HepG2 (cell line): ENCODE measurements around the gene FAM234B. TPM values are rescaled to one million over a fixed set of nuclear protein-coding genes. Genes with fewer than 3 reads are reported as not detected.

Experiments used
- ATAC-seq: fragments of 200-7000 bp; cut with Tn5 transposase; 3 replicates; pipeline ENCODE4 v1.9.1; 2020; ENCODE audit warnings: mild to moderate bottlenecking, moderate library complexity
- BruUV-seq: library from RNA; stranded (reverse); fragments of 400-500 nt; replicated peaks from 2 replicates; lab custom pipeline; 2021; lab: Mats Ljungman, UMichigan
- CTCF ChIA-PET: fragments of 300-600 bp; formaldehyde crosslinking; extraction: SDS; loops from one replicate; lab custom pipeline; 2021; ENCODE audit warnings: low total read pairs, inconsistent platforms, low intra/inter-chr PET ratio; lab: Yijun Ruan, JAX
- POLR2A ChIA-PET: fragments of 350-600 bp; sonication (Branson Sonifier 250); formaldehyde crosslinking; loops from one replicate; lab custom pipeline; 2020; ENCODE audit warnings: antibody characterized with exemption, inconsistent platforms; lab: Yijun Ruan, JAX
- DNase-seq: peaks from one replicate; pipeline ENCODE4 v3.0.0-alpha.2; 2015; ENCODE audit warnings: low spot score
- FAIRE-seq: peaks from 3 replicates; lab custom pipeline; 2011; peaks lifted over from hg19 to GRCh38; lab: Jason Lieb, UNC
- H2AFZ ChIP-seq: one replicate; pipeline ENCODE4 v1.6.1; 2011; ENCODE audit warnings: low read length, inconsistent platforms
- H3K27ac ChIP-seq: fragments of 300-600 bp; 3 replicates; pipeline ENCODE4 v1.8.0; 2011; ENCODE audit warnings: mixed run types, mild to moderate bottlenecking, mixed read lengths, low read length, inconsistent platforms; ENCODE audit not compliant: insufficient read depth; ENCODE audit errors: extremely low read length
- H3K27me3 ChIP-seq, 2 experiments: fragments of 200-600 bp in 1 of 2; 2 replicates in 1 of 2; 3 replicates in 1 of 2; pipeline versions ENCODE4 v1.6.0 to v1.8.0; 2011; ENCODE audit warnings: low read length in 2 of 2, mild to moderate bottlenecking in 2 of 2, moderate library complexity in 2 of 2, inconsistent platforms in 1 of 2; ENCODE audit not compliant: insufficient read depth in 2 of 2, control insufficient read depth in 1 of 2
- H3K36me3 ChIP-seq, 2 experiments: fragments of 200-600 bp in 1 of 2; replicated peaks in 1 of 2; 2 replicates in 1 of 2; 3 replicates in 1 of 2; pipeline versions ENCODE4 v1.5.1 to v1.8.0; 2011; ENCODE audit warnings: low read length in 2 of 2, inconsistent platforms in 1 of 2; ENCODE audit not compliant: insufficient read depth in 2 of 2, control insufficient read depth in 1 of 2
- H3K4me1 ChIP-seq: 2 replicates; pipeline ENCODE4 v1.5.1; 2012; ENCODE audit warnings: low read length, inconsistent platforms; ENCODE audit not compliant: insufficient read depth
- H3K4me2 ChIP-seq: 2 replicates; pipeline ENCODE4 v1.6.0; 2011; ENCODE audit warnings: low read depth, low read length, inconsistent platforms
- H3K4me3 ChIP-seq, 3 experiments: fragments of 200-600 bp in 1 of 3; sonication (generic), shearing (Covaris generic) in 1 of 3; replicated peaks in 1 of 3; 2 replicates each; pipeline ENCODE4 v1.5.1; 2011 to 2016; ENCODE audit warnings: low read length in 3 of 3, inconsistent platforms in 2 of 3, low read depth in 2 of 3, mild to moderate bottlenecking in 2 of 3, control low read depth in 1 of 3, mixed read lengths in 1 of 3; ENCODE audit not compliant: insufficient read depth in 1 of 3
- H3K79me2 ChIP-seq: one replicate; pipeline ENCODE4 v1.6.1; 2011; ENCODE audit warnings: low read length, inconsistent platforms; ENCODE audit not compliant: insufficient read depth
- H3K9ac ChIP-seq: 2 replicates; pipeline ENCODE4 v1.6.0; 2011; ENCODE audit warnings: mild to moderate bottlenecking, low read depth, low read length, inconsistent platforms; ENCODE audit not compliant: insufficient read depth
- H3K9me3 ChIP-seq: 2 replicates; pipeline ENCODE4 v1.5.1; 2012; ENCODE audit warnings: mild to moderate bottlenecking, low read length
- H4K20me1 ChIP-seq: 2 replicates; pipeline ENCODE4 v1.6.0; 2011; ENCODE audit warnings: inconsistent platforms, mild to moderate bottlenecking, low read length, moderate library complexity; ENCODE audit not compliant: insufficient read depth
- HMG20B ChIP-seq: conservative IDR thresholded peaks from 2 replicates; pipeline ENCODE4 v1.6.1; 2016; ENCODE audit warnings: missing genetic modification reagents, missing compliant biosample characterization
- KDM3A ChIP-seq: IDR thresholded peaks from 2 replicates; pipeline ENCODE4 v1.6.1; 2018; ENCODE audit warnings: low read depth, missing compliant biosample characterization
- MAF1 ChIP-seq: sonication (generic); formaldehyde crosslinking; IDR thresholded peaks from 2 replicates; pipeline ENCODE4 v1.5.0; 2020; ENCODE audit warnings: missing genetic modification reagents, borderline replicate concordance
- NFE2 ChIP-seq: sonication (generic); formaldehyde crosslinking; IDR thresholded peaks from 2 replicates; pipeline ENCODE4 v1.4.0; 2020; ENCODE audit warnings: missing genetic modification reagents
- NR0B2 ChIP-seq: sonication (generic); formaldehyde crosslinking; IDR thresholded peaks from 2 replicates; pipeline ENCODE4 v1.4.0; 2020; ENCODE audit warnings: mild to moderate bottlenecking, missing genetic modification reagents
- PHF20 ChIP-seq: sonication (generic); formaldehyde crosslinking; IDR thresholded peaks from 2 replicates; pipeline ENCODE4 v1.5.0; 2020; ENCODE audit warnings: mild to moderate bottlenecking, missing genetic modification reagents
- SOX5 ChIP-seq: IDR thresholded peaks from 2 replicates; pipeline ENCODE4 v1.6.1; 2016; ENCODE audit warnings: borderline replicate concordance
- WGBS: methylation state at CpG from one replicate; pipeline ENCODE4 v1.1.6; 2017; ENCODE audit warnings: low lambda C conversion rate; 5-methylcytosine and 5-hydroxymethylcytosine counted together
- in situ Hi-C: cut with HindIII; loops from 2 replicates; pipeline ENCODE4 v1.10.0; 2017; ENCODE audit warnings: low pct_unique_long_range_greater_than_20kb; ENCODE audit not compliant: extremely low pct_ligation_motif_present
- intact Hi-C: fragments of 100-400 bp; cut with micrococcal nuclease; formaldehyde crosslinking; loops from one replicate; pipeline ENCODE4 v1.10.0; 2022; ENCODE audit not compliant: unreplicated experiment
- polyA plus RNA-seq, 8 experiments: library from polyadenylated mRNA; depleted of rRNA in 3 of 8; stranded (reverse) in 7 of 8; unstranded in 1 of 8; fragments of >200 nt; fragmentation: Illumina TruSeq in 4 of 8; extraction: Trizol in 4 of 8; gene quantifications; 2 replicates each; pipeline versions ENCODE4 v1.2.1 to v1.2.3, GENCODE V29; 2011 to 2016; ENCODE audit warnings: low read depth in 4 of 8, missing spikeins in 1 of 8, mixed read lengths in 1 of 8; ENCODE audit not compliant: insufficient read depth in 1 of 8
- total RNA-seq, 5 experiments: library from RNA; depleted of rRNA; stranded (reverse); fragments of >200 nt; fragmentation: Illumina TruSeq; extraction: Trizol; gene quantifications; 2 replicates each; pipeline ENCODE4 v1.2.3, GENCODE V29; 2016; ENCODE audit warnings: low read depth in 1 of 5
- TF ChIP-seq, protein P1 (sequence below): sonication (generic); formaldehyde crosslinking; IDR thresholded peaks from 2 replicates; pipeline ENCODE4 v1.4.0; 2020; ENCODE audit warnings: mild to moderate bottlenecking, missing genetic modification reagents, borderline replicate concordance

The FAM234B gene
- total and polyA plus RNA-seq, 2 of the 13 experiments (the other 11 are each of a cell fraction or from before 2014, with no cell fraction given), result 7.8 to 13.8 TPM

DNA sequence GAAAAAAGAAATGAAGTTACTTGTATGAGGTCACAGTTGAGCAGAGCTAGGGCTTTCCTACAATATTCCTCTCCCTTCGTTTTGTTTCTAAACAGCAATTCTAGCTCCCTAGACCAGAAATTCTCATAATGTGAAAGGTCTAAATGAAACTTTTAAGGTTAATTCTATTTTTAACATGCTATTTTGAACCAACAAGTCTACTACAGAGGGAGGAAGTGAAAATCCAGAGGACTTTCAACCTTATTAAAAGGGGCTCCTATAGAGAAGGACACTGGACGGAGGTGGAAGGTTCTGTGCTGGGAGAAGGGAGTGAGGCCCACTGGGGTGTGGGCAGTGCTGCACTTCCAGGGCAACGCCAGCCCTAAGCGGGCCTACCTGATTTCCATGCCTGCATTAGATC is 45.9 kb downstream of the FAM234B start (continued):
- TF ChIP-seq, protein P1, sequence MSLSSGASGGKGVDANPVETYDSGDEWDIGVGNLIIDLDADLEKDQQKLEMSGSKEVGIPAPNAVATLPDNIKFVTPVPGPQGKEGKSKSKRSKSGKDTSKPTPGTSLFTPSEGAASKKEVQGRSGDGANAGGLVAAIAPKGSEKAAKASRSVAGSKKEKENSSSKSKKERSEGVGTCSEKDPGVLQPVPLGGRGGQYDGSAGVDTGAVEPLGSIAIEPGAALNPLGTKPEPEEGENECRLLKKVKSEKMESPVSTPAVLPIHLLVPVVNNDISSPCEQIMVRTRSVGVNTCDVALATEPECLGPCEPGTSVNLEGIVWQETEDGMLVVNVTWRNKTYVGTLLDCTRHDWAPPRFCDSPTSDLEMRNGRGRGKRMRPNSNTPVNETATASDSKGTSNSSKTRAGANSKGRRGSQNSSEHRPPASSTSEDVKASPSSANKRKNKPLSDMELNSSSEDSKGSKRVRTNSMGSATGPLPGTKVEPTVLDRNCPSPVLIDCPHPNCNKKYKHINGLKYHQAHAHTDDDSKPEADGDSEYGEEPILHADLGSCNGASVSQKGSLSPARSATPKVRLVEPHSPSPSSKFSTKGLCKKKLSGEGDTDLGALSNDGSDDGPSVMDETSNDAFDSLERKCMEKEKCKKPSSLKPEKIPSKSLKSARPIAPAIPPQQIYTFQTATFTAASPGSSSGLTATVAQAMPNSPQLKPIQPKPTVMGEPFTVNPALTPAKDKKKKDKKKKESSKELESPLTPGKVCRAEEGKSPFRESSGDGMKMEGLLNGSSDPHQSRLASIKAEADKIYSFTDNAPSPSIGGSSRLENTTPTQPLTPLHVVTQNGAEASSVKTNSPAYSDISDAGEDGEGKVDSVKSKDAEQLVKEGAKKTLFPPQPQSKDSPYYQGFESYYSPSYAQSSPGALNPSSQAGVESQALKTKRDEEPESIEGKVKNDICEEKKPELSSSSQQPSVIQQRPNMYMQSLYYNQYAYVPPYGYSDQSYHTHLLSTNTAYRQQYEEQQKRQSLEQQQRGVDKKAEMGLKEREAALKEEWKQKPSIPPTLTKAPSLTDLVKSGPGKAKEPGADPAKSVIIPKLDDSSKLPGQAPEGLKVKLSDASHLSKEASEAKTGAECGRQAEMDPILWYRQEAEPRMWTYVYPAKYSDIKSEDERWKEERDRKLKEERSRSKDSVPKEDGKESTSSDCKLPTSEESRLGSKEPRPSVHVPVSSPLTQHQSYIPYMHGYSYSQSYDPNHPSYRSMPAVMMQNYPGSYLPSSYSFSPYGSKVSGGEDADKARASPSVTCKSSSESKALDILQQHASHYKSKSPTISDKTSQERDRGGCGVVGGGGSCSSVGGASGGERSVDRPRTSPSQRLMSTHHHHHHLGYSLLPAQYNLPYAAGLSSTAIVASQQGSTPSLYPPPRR (CRISPR knock-in tag), result no peak
- TF ChIP-seq SOX5 (no peak), NR0B2 (no peak), NFE2 (CRISPR knock-in tag) (no peak), HMG20B (CRISPR knock-in tag) (no peak)

- CTCF ChIA-PET, result no interaction called here
- H3K36me3 ChIP-seq, result no peaks in the 10 kb centered on the region
- no peak for FAIRE-seq
- H2AFZ ChIP-seq, result no peak overlapping the region
- POLR2A ChIA-PET, result no interaction called here
- in situ Hi-C loops, result no loop called here
- H3K79me2 ChIP-seq, result no peaks in the 10 kb centered on the region
- DNase-seq, result no peak
- WGBS, result 36% methylated on average over 6 of the region's 6 CpGs
- BruUV-seq, result no TSS peak
- TF ChIP-seq PHF20 (CRISPR knock-in tag) (no peak), KDM3A (CRISPR knock-in tag) (no peak), MAF1 (CRISPR knock-in tag) (no peak)
- peaks cover 2 to 66% of the 10 kb centered on the region in 2 experiments; a peak in 4 of 5 replicates for H3K27me3 ChIP-seq
- H3K4me3 ChIP-seq, result no peak overlapping the region
- no peak overlapping the region for H3K4me2 ChIP-seq
- no peaks in the 10 kb centered on the region for H3K9me3 ChIP-seq
- no peak overlapping the region for H3K27ac ChIP-seq
- intact Hi-C loops, result no loop called here
- H3K4me1 ChIP-seq, result no peaks in the 10 kb centered on the region
- no peak for ATAC-seq
- H4K20me1 ChIP-seq, result no peaks in the 10 kb centered on the region
- H3K9ac ChIP-seq, result no peak overlapping the region
These were observed 47.7 kb downstream of the FAM234B start for GRCh38 chr12:13091832-13092231.
